HepG2 (cell line): ENCODE results near the gene PTPN3. TPM values are rescaled to one million over a fixed set of nuclear protein-coding genes. Genes with fewer than 3 reads are reported as not detected.

Experiments
- ATAC-seq: fragments of 200-7000 bp; cut with Tn5 transposase; 3 replicates; pipeline ENCODE4 v1.9.1; 2020; ENCODE audit warnings: mild to moderate bottlenecking, moderate library complexity
- BruUV-seq: library from RNA; stranded (reverse); fragments of 400-500 nt; replicated peaks from 2 replicates; lab custom pipeline; 2021; lab: Mats Ljungman, UMichigan
- CTCF ChIA-PET: fragments of 300-600 bp; formaldehyde crosslinking; extraction: SDS; loops from one replicate; lab custom pipeline; 2021; ENCODE audit warnings: low total read pairs, inconsistent platforms, low intra/inter-chr PET ratio; lab: Yijun Ruan, JAX
- POLR2A ChIA-PET: fragments of 350-600 bp; sonication (Branson Sonifier 250); formaldehyde crosslinking; loops from one replicate; lab custom pipeline; 2020; ENCODE audit warnings: antibody characterized with exemption, inconsistent platforms; lab: Yijun Ruan, JAX
- DNase-seq: peaks from one replicate; pipeline ENCODE4 v3.0.0-alpha.2; 2015; ENCODE audit warnings: low spot score
- FAIRE-seq: peaks from 3 replicates; lab custom pipeline; 2011; peaks lifted over from hg19 to GRCh38; lab: Jason Lieb, UNC
- H2AFZ ChIP-seq: one replicate; pipeline ENCODE4 v1.6.1; 2011; ENCODE audit warnings: low read length, inconsistent platforms
- H3K27ac ChIP-seq: fragments of 300-600 bp; 3 replicates; pipeline ENCODE4 v1.8.0; 2011; ENCODE audit warnings: mixed run types, mild to moderate bottlenecking, mixed read lengths, low read length, inconsistent platforms; ENCODE audit not compliant: insufficient read depth; ENCODE audit errors: extremely low read length
- H3K27me3 ChIP-seq, 2 experiments: fragments of 200-600 bp in 1 of 2; 2 replicates in 1 of 2; 3 replicates in 1 of 2; pipeline versions ENCODE4 v1.6.0 to v1.8.0; 2011; ENCODE audit warnings: low read length in 2 of 2, mild to moderate bottlenecking in 2 of 2, moderate library complexity in 2 of 2, inconsistent platforms in 1 of 2; ENCODE audit not compliant: insufficient read depth in 2 of 2, control insufficient read depth in 1 of 2
- H3K36me3 ChIP-seq, 2 experiments: fragments of 200-600 bp in 1 of 2; replicated peaks in 1 of 2; 2 replicates in 1 of 2; 3 replicates in 1 of 2; pipeline versions ENCODE4 v1.5.1 to v1.8.0; 2011; ENCODE audit warnings: low read length in 2 of 2, inconsistent platforms in 1 of 2; ENCODE audit not compliant: insufficient read depth in 2 of 2, control insufficient read depth in 1 of 2
- H3K4me1 ChIP-seq: 2 replicates; pipeline ENCODE4 v1.5.1; 2012; ENCODE audit warnings: low read length, inconsistent platforms; ENCODE audit not compliant: insufficient read depth
- H3K4me2 ChIP-seq: 2 replicates; pipeline ENCODE4 v1.6.0; 2011; ENCODE audit warnings: low read depth, low read length, inconsistent platforms
- H3K4me3 ChIP-seq, 3 experiments: fragments of 200-600 bp in 1 of 3; sonication (generic), shearing (Covaris generic) in 1 of 3; replicated peaks in 1 of 3; 2 replicates each; pipeline ENCODE4 v1.5.1; 2011 to 2016; ENCODE audit warnings: low read length in 3 of 3, inconsistent platforms in 2 of 3, low read depth in 2 of 3, mild to moderate bottlenecking in 2 of 3, control low read depth in 1 of 3, mixed read lengths in 1 of 3; ENCODE audit not compliant: insufficient read depth in 1 of 3
- H3K79me2 ChIP-seq: one replicate; pipeline ENCODE4 v1.6.1; 2011; ENCODE audit warnings: low read length, inconsistent platforms; ENCODE audit not compliant: insufficient read depth
- H3K9ac ChIP-seq: 2 replicates; pipeline ENCODE4 v1.6.0; 2011; ENCODE audit warnings: mild to moderate bottlenecking, low read depth, low read length, inconsistent platforms; ENCODE audit not compliant: insufficient read depth
- H3K9me3 ChIP-seq: 2 replicates; pipeline ENCODE4 v1.5.1; 2012; ENCODE audit warnings: mild to moderate bottlenecking, low read length
- H4K20me1 ChIP-seq: 2 replicates; pipeline ENCODE4 v1.6.0; 2011; ENCODE audit warnings: inconsistent platforms, mild to moderate bottlenecking, low read length, moderate library complexity; ENCODE audit not compliant: insufficient read depth
- HNF4G ChIP-seq, 2 experiments: sonication (generic) in 1 of 2; formaldehyde crosslinking in 1 of 2; IDR thresholded peaks; 2 replicates each; pipeline versions ENCODE4 v1.4.0 to v1.6.1; 2011 to 2020; ENCODE audit warnings: borderline replicate concordance in 2 of 2, low read depth in 2 of 2, mild to moderate bottlenecking in 2 of 2, low read length in 1 of 2, missing genetic modification reagents in 1 of 2, moderate library complexity in 1 of 2
- IKZF1 ChIP-seq: fragments of 450-650 bp; IDR thresholded peaks from 2 replicates; pipeline ENCODE4 v1.7.1; 2016
- PAF1 ChIP-seq: IDR thresholded peaks from 2 replicates; pipeline ENCODE4 v1.6.1; 2016; ENCODE audit warnings: missing genetic modification reagents, missing compliant biosample characterization
- RAD21 ChIP-seq: fragments of 450-650 bp; formaldehyde crosslinking; IDR thresholded peaks from 2 replicates; pipeline ENCODE4 v1.5.0; 2020; ENCODE audit warnings: mild to moderate bottlenecking
- RFX1 ChIP-seq: fragments of 450-650 bp; IDR thresholded peaks from 2 replicates; pipeline ENCODE4 v1.6.1; 2017
- SNAPC2 ChIP-seq: sonication (generic); formaldehyde crosslinking; IDR thresholded peaks from 2 replicates; pipeline ENCODE4 v1.8.1; 2022; ENCODE audit warnings: mild to moderate bottlenecking, missing genetic modification reagents
- STAG1 ChIP-seq: sonication (generic); formaldehyde crosslinking; IDR thresholded peaks from 2 replicates; pipeline ENCODE4 v1.4.0; 2020; ENCODE audit warnings: missing genetic modification reagents
- TFAP4 ChIP-seq: sonication (generic); IDR thresholded peaks from 2 replicates; pipeline ENCODE4 v1.6.1; 2016; ENCODE audit warnings: low read depth, borderline replicate concordance
- ZFP82 ChIP-seq: sonication (generic); formaldehyde crosslinking; IDR thresholded peaks from 2 replicates; pipeline ENCODE4 v1.5.1; 2020; ENCODE audit warnings: mild to moderate bottlenecking, missing genetic modification reagents, borderline replicate concordance
- ZNF207 ChIP-seq: fragments of 450-650 bp; IDR thresholded peaks from 2 replicates; pipeline ENCODE4 v1.6.1; 2016; ENCODE audit warnings: antibody characterized with exemption, borderline replicate concordance
- ZNF329 ChIP-seq: sonication (generic); formaldehyde crosslinking; IDR thresholded peaks from 2 replicates; pipeline ENCODE4 v1.9.0; 2021; ENCODE audit warnings: low read depth, mild to moderate bottlenecking, missing genetic modification reagents
- ZNF674 ChIP-seq: sonication (generic); formaldehyde crosslinking; IDR thresholded peaks from 2 replicates; pipeline ENCODE4 v1.5.0; 2020; ENCODE audit warnings: low read depth, mild to moderate bottlenecking, missing genetic modification reagents
- ZNF710 ChIP-seq: sonication (generic); formaldehyde crosslinking; IDR thresholded peaks from 2 replicates; pipeline ENCODE4 v1.5.0; 2020; ENCODE audit warnings: mild to moderate bottlenecking, missing genetic modification reagents, borderline replicate concordance
- ZNF737 ChIP-seq: sonication (generic); formaldehyde crosslinking; IDR thresholded peaks from 2 replicates; pipeline ENCODE4 v1.5.0; 2020; ENCODE audit warnings: missing genetic modification reagents, mild to moderate bottlenecking, borderline replicate concordance
- ZSCAN31 ChIP-seq: sonication (generic); formaldehyde crosslinking; IDR thresholded peaks from 2 replicates; pipeline ENCODE4 v1.5.0; 2020; ENCODE audit warnings: low read depth, mild to moderate bottlenecking, missing genetic modification reagents
- WGBS: methylation state at CpG from one replicate; pipeline ENCODE4 v1.1.6; 2017; ENCODE audit warnings: low lambda C conversion rate; 5-methylcytosine and 5-hydroxymethylcytosine counted together
- in situ Hi-C: cut with HindIII; loops from 2 replicates; pipeline ENCODE4 v1.10.0; 2017; ENCODE audit warnings: low pct_unique_long_range_greater_than_20kb; ENCODE audit not compliant: extremely low pct_ligation_motif_present
- intact Hi-C: fragments of 100-400 bp; cut with micrococcal nuclease; formaldehyde crosslinking; loops from one replicate; pipeline ENCODE4 v1.10.0; 2022; ENCODE audit not compliant: unreplicated experiment
- polyA plus RNA-seq, 8 experiments: library from polyadenylated mRNA; depleted of rRNA in 3 of 8; stranded (reverse) in 7 of 8; unstranded in 1 of 8; fragments of >200 nt; fragmentation: Illumina TruSeq in 4 of 8; extraction: Trizol in 4 of 8; gene quantifications; 2 replicates each; pipeline versions ENCODE4 v1.2.1 to v1.2.3, GENCODE V29; 2011 to 2016; ENCODE audit warnings: low read depth in 4 of 8, missing spikeins in 1 of 8, mixed read lengths in 1 of 8; ENCODE audit not compliant: insufficient read depth in 1 of 8
- total RNA-seq, 5 experiments: library from RNA; depleted of rRNA; stranded (reverse); fragments of >200 nt; fragmentation: Illumina TruSeq; extraction: Trizol; gene quantifications; 2 replicates each; pipeline ENCODE4 v1.2.3, GENCODE V29; 2016; ENCODE audit warnings: low read depth in 1 of 5

PTPN3 gene
- total and polyA plus RNA-seq, 2 of the 13 experiments (the other 11 are each of a cell fraction or from before 2014, with no cell fraction given): 5.6 to 20.5 TPM

- Histone ChIP-seq H3K9me3 (no peaks in the 10 kb centered on the region), H3K27me3 (peaks cover 0 to 3% of the 10 kb centered on the region in 2 experiments; a peak in 1 of 5 replicates), H4K20me1 (no peaks in the 10 kb centered on the region), H2AFZ (no peak overlapping the region), H3K9ac (no peak overlapping the region), H3K4me3 (no peak overlapping the region), H3K4me1 (no peaks in the 10 kb centered on the region), H3K79me2 (no peaks in the 10 kb centered on the region)
- intact Hi-C loops: no loop called here
- FAIRE-seq: no peak
- CTCF ChIA-PET: no interaction called here
- BruUV-seq: no TSS peak
- TF ChIP-seq ZFP82 (CRISPR knock-in tag) (no peak), ZNF207 (no peak), RAD21 (CRISPR knock-in tag) (no peak)
- TF ChIP-seq, all 625 proteins: peak for 0
- ATAC-seq (no peak), DNase-seq (no peak)
- POLR2A ChIA-PET: no interaction called here
- Histone ChIP-seq H3K27ac (no peak overlapping the region), H3K4me2 (no peak overlapping the region), H3K36me3 (no peaks in the 10 kb centered on the region)
- WGBS: 27% methylated on average over 3 of the region's 3 CpGs
- in situ Hi-C loops: loop anchor here (25.0 kb wide), 1 partner anchor 327 kb away; no protein-coding TSS in a partner anchor
Observed at GRCh38 chr9:109513871-109514270, 15.8 kb upstream of the PTPN3 start.

- DNase-seq: no peak
- intact Hi-C loops (no loop called here), in situ Hi-C loops (loop anchor here (25.0 kb wide), 1 partner anchor 325 kb away; no protein-coding TSS in a partner anchor)
- FAIRE-seq: no peak
- H3K4me1 ChIP-seq: peaks cover 15% of the 10 kb centered on the region
- H3K27ac ChIP-seq: no peak overlapping the region
- H3K79me2 ChIP-seq: no peaks in the 10 kb centered on the region
- CTCF ChIA-PET: no interaction called here
- POLR2A ChIA-PET: no interaction called here
- H3K9ac ChIP-seq: no peak overlapping the region
- H4K20me1 ChIP-seq: no peaks in the 10 kb centered on the region
- ATAC-seq: no peak
- H3K4me3 ChIP-seq: no peak overlapping the region
- whole genome bisulfite sequencing: 22% methylated on average over 4 of the region's 4 CpGs
- H3K27me3 ChIP-seq: peaks cover 0 to 3% of the 10 kb centered on the region in 2 experiments; a peak in 1 of 5 replicates
- H3K36me3 ChIP-seq: no peaks in the 10 kb centered on the region
- BruUV-seq: no TSS peak
- no peak overlapping the region for H2AFZ ChIP-seq
- no peak overlapping the region for H3K4me2 ChIP-seq
- no peaks in the 10 kb centered on the region for H3K9me3 ChIP-seq
- no peak for TF ChIP-seq ZSCAN31
- TF ChIP-seq SNAPC2 (CRISPR knock-in tag): no peak
- no peak for TF ChIP-seq ZNF737 (CRISPR knock-in tag)
- TF ChIP-seq ZNF710: no peak
- no peak for TF ChIP-seq IKZF1
- TF ChIP-seq ZNF674 (CRISPR knock-in tag): no peak
- no peak for TF ChIP-seq ZNF329 (CRISPR knock-in tag)
- TF ChIP-seq STAG1 (CRISPR knock-in tag): no peak
- no peak for TF ChIP-seq TFAP4
- TF ChIP-seq PAF1 (CRISPR knock-in tag): no peak
- TF ChIP-seq HNF4G (IDR thresholded peaks at IDR 0.05; ENCODE audit: borderline replicate concordance, low read depth, low read length): no peak
- no peak for TF ChIP-seq HNF4G (CRISPR knock-in tag; IDR thresholded peaks at IDR 0.05; ENCODE audit: borderline replicate concordance, low read depth)
- no peak for TF ChIP-seq RFX1
Observed at GRCh38 chr9:109512170-109512756, 14.2 kb upstream of the PTPN3 start.
